CD4-positive, alpha-beta T cell treated with Interleukin-6 for 4 hours (primary cell): ENCODE results near the gene HYPK.
"Not testable (repeated sequence)": the region's sequence is repeated elsewhere in the genome, so short reads cannot be mapped to it uniquely, and the experiment has no call there.

Experiments
- DNase-seq: peaks from one replicate; pipeline ENCODE4 v3.0.0-alpha.2; 2020; ENCODE audit warnings: mixed read lengths

The HYPK gene

DNA sequence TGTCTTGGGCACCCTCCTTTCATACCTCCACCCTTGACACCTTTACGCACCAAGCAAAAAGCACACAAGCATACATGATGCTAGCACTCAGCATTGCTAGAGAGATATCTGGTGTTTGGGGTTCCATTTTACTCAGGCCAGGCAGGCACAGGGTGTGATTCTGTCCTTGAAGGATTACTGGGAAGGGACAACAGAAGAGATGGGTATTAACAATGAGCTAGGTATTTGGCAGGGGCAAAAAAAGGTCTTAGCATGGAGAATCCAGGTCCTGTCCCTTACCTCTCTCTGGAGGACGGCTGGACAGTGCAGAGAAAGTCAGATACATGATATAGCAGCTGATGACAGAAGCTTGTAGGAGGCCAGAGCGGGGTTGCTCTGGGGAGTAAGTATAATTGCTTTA lies 3.8 kb upstream of the HYPK start:
- no peak for DNase-seq

- no peak for DNase-seq
Measured at GRCh38 chr15:43799209-43799944, 1.0 kb upstream of the HYPK start.

- no peak for DNase-seq
Measured at GRCh38 chr15:43799945-43800285, 484 bp upstream of the HYPK start, which contains the start of gene SERINC4. TSS of gene SERINC4 (minus strand) at chr15:43800220. CDS start at chr15:43799986, 234 bp downstream.

- not testable (repeated sequence) for DNase-seq
Measured at GRCh38 chr15:43802676-43803075, 2.3 kb downstream of the HYPK start.

GRCh38 chr15:43808435-43808950 lies 8.1 kb downstream of the HYPK start:
- no peak for DNase-seq

GRCh38 chr15:43808960-43809678 lies 8.7 kb downstream of the HYPK start:
- DNase-seq = no peak

DNA sequence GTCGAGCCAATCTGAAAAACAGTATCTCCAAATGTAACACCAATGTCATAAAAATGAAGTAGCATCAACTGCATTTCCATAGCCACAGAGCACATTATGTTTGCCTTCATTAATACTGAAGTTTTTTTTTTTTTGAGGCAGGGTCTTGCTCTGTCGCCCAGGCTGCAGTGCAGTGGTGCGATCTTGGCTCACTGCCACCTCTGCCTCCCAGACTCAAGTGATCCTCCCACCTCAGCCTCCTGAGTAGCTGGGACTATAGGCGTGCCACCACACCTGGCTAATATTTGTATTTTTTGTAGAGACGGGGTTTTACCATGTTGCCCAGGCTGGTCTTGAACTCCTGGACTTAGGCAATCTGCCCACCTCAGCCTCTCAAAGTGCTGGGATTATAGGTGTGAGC lies 14.7 kb downstream of the HYPK start:
- DNase-seq = not testable (repeated sequence)

DNA sequence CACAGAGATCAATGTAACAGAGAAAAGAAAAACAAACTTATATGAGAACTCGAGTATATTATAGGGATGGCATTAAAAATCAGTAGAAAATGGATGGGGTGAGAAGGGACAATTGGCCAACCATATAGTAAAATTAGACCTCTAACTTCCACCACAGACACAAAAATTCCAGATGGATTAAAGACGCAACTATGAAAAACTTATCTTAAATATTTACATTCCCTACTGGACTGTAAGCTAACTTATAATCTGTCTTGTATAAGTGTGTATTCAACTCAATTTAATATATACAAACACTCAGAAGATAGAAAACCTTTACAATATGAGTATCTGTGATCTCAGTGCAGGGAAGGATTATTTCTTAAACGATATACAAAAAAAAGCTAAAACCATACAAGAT lies 21.1 kb downstream of the HYPK start:
- no peak for DNase-seq

DNA sequence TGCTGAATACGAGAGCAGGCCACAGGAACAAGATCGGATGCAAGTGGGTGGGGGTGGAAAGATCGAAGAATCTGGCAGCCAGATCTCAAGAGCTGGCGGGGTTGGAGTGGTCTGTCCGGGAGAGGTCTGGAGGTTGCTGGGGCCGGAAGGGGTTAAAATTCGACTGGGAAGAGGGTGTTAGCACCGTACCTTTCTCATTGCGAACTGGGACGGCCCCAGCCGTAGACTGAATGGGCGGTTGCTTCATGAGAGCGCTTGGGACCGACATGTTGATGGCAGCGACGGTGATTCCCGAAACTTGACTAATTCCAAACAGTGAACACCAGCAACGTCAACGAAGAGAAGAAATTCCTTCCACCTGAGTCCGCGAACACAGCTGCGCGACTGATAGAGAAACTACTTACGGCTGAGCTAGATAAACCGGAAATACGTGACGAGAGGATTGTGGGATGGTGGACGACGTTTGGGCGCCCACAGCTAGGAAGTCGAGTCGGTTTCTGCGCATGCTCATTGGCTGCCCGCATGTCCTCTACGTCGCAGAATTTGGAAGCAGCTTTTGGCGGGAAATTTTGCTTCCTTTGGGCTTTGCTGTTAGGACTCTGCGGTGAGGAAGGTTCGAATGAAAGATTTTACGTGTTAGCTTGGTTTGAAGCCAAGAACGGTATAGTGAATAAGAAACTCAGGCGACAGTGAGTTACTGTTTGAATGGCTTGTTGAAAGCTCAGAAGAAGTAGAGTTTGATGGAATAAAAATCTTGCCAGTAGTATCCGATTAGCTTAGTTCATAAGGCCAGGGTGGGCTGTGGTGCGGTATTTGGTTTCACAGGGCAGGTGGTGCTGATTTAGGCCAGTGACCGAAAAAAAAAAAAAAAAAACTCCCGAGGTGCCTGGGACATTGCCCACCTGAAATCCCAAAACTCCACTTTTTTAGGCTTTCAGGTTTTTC lies 24.2 kb downstream of the HYPK start, which contains the start of gene MFAP1:
Gene MFAP1, minus strand, starts transcription at position 389 of the 945 bp plus-strand sequence. Its CDS starts 121 bp downstream, at position 268.
- DNase-seq = peak; percentile 94

DNA sequence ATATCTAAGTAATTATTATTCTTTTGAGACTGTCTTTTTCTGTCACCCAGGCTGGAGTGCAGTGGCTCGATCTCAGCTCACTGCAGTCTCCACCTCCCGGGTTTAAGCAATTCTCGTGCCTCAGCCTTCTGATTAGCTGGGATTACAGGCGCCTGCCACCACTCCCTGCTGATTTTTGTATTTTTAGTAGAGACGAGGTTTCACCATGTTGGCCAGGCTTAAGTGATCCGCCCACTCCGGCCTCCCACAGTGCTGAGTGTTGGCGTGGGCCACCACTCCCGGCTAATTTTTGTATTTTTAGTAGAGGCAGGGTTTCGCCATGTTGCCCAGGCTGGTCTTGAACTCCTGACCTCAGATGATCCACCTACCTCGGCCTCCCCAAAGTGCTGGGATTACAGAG lies 24.9 kb downstream of the HYPK start:
- not testable (repeated sequence) for DNase-seq

- DNase-seq = no peak
Measured at GRCh38 chr15:43826029-43826507, 25.7 kb downstream of the HYPK start.

DNA sequence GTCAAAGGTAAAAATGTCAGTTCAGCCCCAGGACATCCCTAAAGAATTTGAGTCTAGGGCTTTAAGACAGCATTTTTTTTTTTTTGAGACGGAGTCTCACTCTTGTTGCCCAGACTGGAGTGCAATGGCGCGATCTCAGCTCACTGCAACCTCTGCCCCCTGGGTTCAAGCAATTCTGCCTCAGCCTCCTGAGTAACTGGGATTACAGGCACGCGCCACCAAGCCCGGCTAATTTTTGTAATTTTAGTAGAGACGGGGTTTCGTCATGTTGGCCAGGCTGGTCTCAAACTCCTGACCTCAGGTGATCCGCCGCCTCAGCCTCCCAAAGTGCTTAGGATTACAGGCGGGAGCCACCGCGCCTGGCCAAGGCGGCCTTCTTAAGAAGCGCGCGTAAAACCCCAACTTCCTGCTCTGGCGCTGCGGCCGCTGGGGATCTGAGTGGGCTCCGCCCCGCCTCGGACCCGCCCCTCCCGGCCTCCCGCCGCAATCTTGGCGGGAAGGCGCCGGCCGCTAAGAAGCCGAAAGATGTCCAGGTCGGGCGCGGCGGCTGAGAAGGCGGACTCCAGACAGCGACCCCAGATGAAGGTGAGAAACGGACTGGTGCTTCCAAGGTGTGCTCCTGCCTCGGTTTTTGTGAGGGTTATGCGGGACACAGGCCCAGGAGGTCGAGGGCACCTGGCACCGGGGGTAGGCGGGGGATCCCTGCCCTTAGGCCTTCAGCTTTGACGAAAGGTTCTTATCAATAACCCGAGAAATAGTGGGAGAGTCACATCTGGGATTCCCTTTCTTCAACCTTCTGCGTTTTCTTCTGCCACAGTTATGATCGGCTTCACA lies 26.3 kb downstream of the HYPK start, which contains the start of gene WDR76:
Gene WDR76, plus strand, starts transcription at position 495 of the 834 bp plus-strand sequence. Its CDS starts 31 bp downstream, at position 526.
- peak; percentile 76 for DNase-seq

- DNase-seq = no peak
Measured at GRCh38 chr15:43828061-43828657, 27.8 kb downstream of the HYPK start.

GRCh38 chr15:43829951-43830540 lies 29.6 kb downstream of the HYPK start:
- DNase-seq = not testable (repeated sequence)

DNA sequence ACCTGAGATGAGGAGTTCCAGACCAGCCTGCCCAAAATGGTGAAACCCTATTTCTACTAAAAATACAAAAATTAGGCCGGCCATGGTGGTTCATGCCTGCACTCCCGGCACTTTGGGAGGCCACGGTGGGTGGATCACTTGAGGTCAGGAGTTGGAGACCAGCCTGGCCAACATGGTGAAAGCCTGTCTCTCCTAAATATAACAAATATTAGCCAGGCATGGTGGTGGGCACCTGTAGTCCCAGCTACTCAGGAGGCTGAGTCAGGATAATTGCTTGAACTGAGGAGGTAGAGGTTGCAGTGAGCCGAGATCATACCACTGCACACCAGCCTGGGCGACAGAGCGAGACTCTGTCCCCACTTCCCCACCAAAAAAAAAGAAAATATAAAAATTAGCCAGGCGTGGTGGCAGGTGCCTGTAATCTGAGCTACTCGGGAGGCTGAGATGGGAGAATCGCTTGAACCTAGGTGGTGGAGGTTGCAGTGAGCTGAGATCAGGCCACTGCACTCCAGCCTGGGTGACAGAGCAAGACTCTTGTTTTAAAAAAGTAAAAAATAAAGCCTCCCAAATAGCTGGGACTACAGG lies 30.4 kb downstream of the HYPK start:
- DNase-seq = not testable (repeated sequence)

GRCh38 chr15:43831519-43832052 lies 31.2 kb downstream of the HYPK start:
- DNase-seq = not testable (repeated sequence)

GRCh38 chr15:43832485-43832884 lies 32.1 kb downstream of the HYPK start:
- not testable (repeated sequence) for DNase-seq

- no peak for DNase-seq
Measured at GRCh38 chr15:43845421-43845820, 45.0 kb downstream of the HYPK start.

- DNase-seq = no peak
Measured at GRCh38 chr15:43851251-43851650, 50.9 kb downstream of the HYPK start.

- DNase-seq = no peak
Measured at GRCh38 chr15:43852607-43853006, 52.2 kb downstream of the HYPK start.
